Measurements from ENCODE around the gene CRYAB.

- TF ChIP-seq, protein P1, sequence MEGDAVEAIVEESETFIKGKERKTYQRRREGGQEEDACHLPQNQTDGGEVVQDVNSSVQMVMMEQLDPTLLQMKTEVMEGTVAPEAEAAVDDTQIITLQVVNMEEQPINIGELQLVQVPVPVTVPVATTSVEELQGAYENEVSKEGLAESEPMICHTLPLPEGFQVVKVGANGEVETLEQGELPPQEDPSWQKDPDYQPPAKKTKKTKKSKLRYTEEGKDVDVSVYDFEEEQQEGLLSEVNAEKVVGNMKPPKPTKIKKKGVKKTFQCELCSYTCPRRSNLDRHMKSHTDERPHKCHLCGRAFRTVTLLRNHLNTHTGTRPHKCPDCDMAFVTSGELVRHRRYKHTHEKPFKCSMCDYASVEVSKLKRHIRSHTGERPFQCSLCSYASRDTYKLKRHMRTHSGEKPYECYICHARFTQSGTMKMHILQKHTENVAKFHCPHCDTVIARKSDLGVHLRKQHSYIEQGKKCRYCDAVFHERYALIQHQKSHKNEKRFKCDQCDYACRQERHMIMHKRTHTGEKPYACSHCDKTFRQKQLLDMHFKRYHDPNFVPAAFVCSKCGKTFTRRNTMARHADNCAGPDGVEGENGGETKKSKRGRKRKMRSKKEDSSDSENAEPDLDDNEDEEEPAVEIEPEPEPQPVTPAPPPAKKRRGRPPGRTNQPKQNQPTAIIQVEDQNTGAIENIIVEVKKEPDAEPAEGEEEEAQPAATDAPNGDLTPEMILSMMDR (IDR thresholded peaks at IDR 0.05): no peak
- no peak for TF ChIP-seq POLR2A (IDR thresholded peaks at IDR 0.05)
Observed at GRCh38 chr11:111860257-111860656, 51.3 kb downstream of the CRYAB start.

All from testis (tissue), 2 donors.